Smooth muscle cell of the pulmonary artery (primary cell): ENCODE data around the gene SNX18. TPM values are rescaled to one million over a fixed set of nuclear protein-coding genes. Genes with fewer than 3 reads are reported as not detected.

Source experiments
- total RNA-seq: library from RNA; depleted of rRNA; stranded (reverse); fragments of >200 nt; gene quantifications from 2 replicates; pipeline ENCODE4 v1.2.3, GENCODE V29; 2014

SNX18 gene
- 71.7 and 88.7 TPM in 2 replicates for total RNA-seq

GRCh38 chr5:54517512-54518145 is at the start of gene SNX18:
Gene SNX18, plus strand, starts transcription at chr5:54517759. Its CDS starts 194 bp downstream, at chr5:54517953.

Other genes starting within 250 kb of the SNX18 start
- gene ARL15, start 207.2 kb upstream of the SNX18 start, total RNA-seq = 30.9 and 40.9 TPM in 2 replicates
- 0.85 and 0.86 TPM in 2 replicates for gene HSPB3, start 62.1 kb upstream of the SNX18 start, total RNA-seq